HepG2 (cell line): ENCODE measurements around the gene PITHD1. TPM values are rescaled to one million over a fixed set of nuclear protein-coding genes. Genes with fewer than 3 reads are reported as not detected.

Experiments used
- BCL6 ChIP-seq: IDR thresholded peaks from 2 replicates; pipeline ENCODE4 v1.6.1; 2016; ENCODE audit warnings: missing genetic modification reagents, missing compliant biosample characterization
- CEBPZ ChIP-seq: IDR thresholded peaks from 2 replicates; pipeline ENCODE4 v1.6.1; 2012; ENCODE audit warnings: low read length, improper control_type of control experiment
- ETV5 ChIP-seq: IDR thresholded peaks from 2 replicates; pipeline ENCODE4 v1.6.1; 2018; ENCODE audit warnings: missing biosample characterization, missing genetic modification reagents, inconsistent platforms, borderline replicate concordance
- GMEB2 ChIP-seq: IDR thresholded peaks from 2 replicates; pipeline ENCODE4 v1.6.1; 2016; ENCODE audit warnings: missing biosample characterization, missing genetic modification reagents, low read depth
- HIVEP1 ChIP-seq: sonication (generic); formaldehyde crosslinking; IDR thresholded peaks from 2 replicates; pipeline ENCODE4 v1.4.0; 2020; ENCODE audit warnings: mild to moderate bottlenecking, missing genetic modification reagents
- HMG20B ChIP-seq: conservative IDR thresholded peaks from 2 replicates; pipeline ENCODE4 v1.6.1; 2016; ENCODE audit warnings: missing genetic modification reagents, missing compliant biosample characterization
- NAIF1 ChIP-seq: sonication (generic); formaldehyde crosslinking; IDR thresholded peaks from 2 replicates; pipeline ENCODE4 v1.5.0; 2020; ENCODE audit warnings: mild to moderate bottlenecking, missing genetic modification reagents, borderline replicate concordance
- NR0B2 ChIP-seq: sonication (generic); formaldehyde crosslinking; IDR thresholded peaks from 2 replicates; pipeline ENCODE4 v1.4.0; 2020; ENCODE audit warnings: mild to moderate bottlenecking, missing genetic modification reagents
- RAD51 ChIP-seq: fragments of 450-650 bp; IDR thresholded peaks from 2 replicates; pipeline ENCODE4 v1.6.1; 2016; ENCODE audit warnings: borderline replicate concordance
- RBAK ChIP-seq: sonication (generic); formaldehyde crosslinking; IDR thresholded peaks from 2 replicates; pipeline ENCODE4 v1.5.1; 2020; ENCODE audit warnings: mild to moderate bottlenecking, missing genetic modification reagents
- USF2 ChIP-seq, 2 experiments: sonication (generic) in 1 of 2; formaldehyde crosslinking in 1 of 2; IDR thresholded peaks; 2 replicates each; pipeline versions ENCODE4 v1.5.1 to v1.6.1; 2011 to 2020; ENCODE audit warnings: borderline replicate concordance in 1 of 2, low read depth in 1 of 2, low read length in 1 of 2, mild to moderate bottlenecking in 1 of 2, missing genetic modification reagents in 1 of 2, moderate library complexity in 1 of 2
- ZFP62 ChIP-seq: sonication (generic); formaldehyde crosslinking; IDR thresholded peaks from 2 replicates; pipeline ENCODE4 v1.4.0; 2020; ENCODE audit warnings: missing genetic modification reagents
- ZNF24 ChIP-seq: fragments of 450-650 bp; IDR thresholded peaks from 2 replicates; pipeline ENCODE4 v1.6.1; 2017; ENCODE audit warnings: antibody characterized with exemption, mild to moderate bottlenecking
- ZNF616 ChIP-seq: sonication (generic); formaldehyde crosslinking; IDR thresholded peaks from 2 replicates; pipeline ENCODE4 v1.5.0; 2020; ENCODE audit warnings: low read depth, mild to moderate bottlenecking, missing genetic modification reagents
- ZNF768 ChIP-seq: sonication (generic); formaldehyde crosslinking; IDR thresholded peaks from 2 replicates; pipeline ENCODE4 v1.4.0; 2020; ENCODE audit warnings: missing genetic modification reagents
- ZNF788 ChIP-seq: sonication (generic); formaldehyde crosslinking; IDR thresholded peaks from 2 replicates; pipeline ENCODE4 v1.5.0; 2020; ENCODE audit warnings: mild to moderate bottlenecking, missing genetic modification reagents, borderline replicate concordance
- ZNF891 ChIP-seq: sonication (generic); formaldehyde crosslinking; IDR thresholded peaks from 2 replicates; pipeline ENCODE4 v1.5.0; 2020; ENCODE audit warnings: mild to moderate bottlenecking, missing genetic modification reagents
- ZSCAN20 ChIP-seq: sonication (generic); formaldehyde crosslinking; IDR thresholded peaks from 2 replicates; pipeline ENCODE4 v1.4.0; 2020; ENCODE audit warnings: missing genetic modification reagents, mild to moderate bottlenecking, borderline replicate concordance
- polyA plus RNA-seq, 8 experiments: library from polyadenylated mRNA; depleted of rRNA in 3 of 8; stranded (reverse) in 7 of 8; unstranded in 1 of 8; fragments of >200 nt; fragmentation: Illumina TruSeq in 4 of 8; extraction: Trizol in 4 of 8; gene quantifications; 2 replicates each; pipeline versions ENCODE4 v1.2.1 to v1.2.3, GENCODE V29; 2011 to 2016; ENCODE audit warnings: low read depth in 4 of 8, missing spikeins in 1 of 8, mixed read lengths in 1 of 8; ENCODE audit not compliant: insufficient read depth in 1 of 8
- total RNA-seq, 5 experiments: library from RNA; depleted of rRNA; stranded (reverse); fragments of >200 nt; fragmentation: Illumina TruSeq; extraction: Trizol; gene quantifications; 2 replicates each; pipeline ENCODE4 v1.2.3, GENCODE V29; 2016; ENCODE audit warnings: low read depth in 1 of 5

The PITHD1 gene
- total and polyA plus RNA-seq, 2 of the 13 experiments (the other 11 are each of a cell fraction or from before 2014, with no cell fraction given): 28.0 to 37.3 TPM

- TF ChIP-seq NR0B2 (CRISPR knock-in tag): no peak
- TF ChIP-seq BCL6: 0 out of 2 replicates have a peak, but pooled peaks have one; percentile 37
- TF ChIP-seq ZSCAN20 (CRISPR knock-in tag): no peak
- TF ChIP-seq ZFP62 (CRISPR knock-in tag): no peak
- no peak; the same call in none of the 2 replicates for TF ChIP-seq ZNF768
- TF ChIP-seq RAD51: no peak
- no peak for TF ChIP-seq USF2 (IDR thresholded peaks at IDR 0.05; ENCODE audit: low read depth, low read length)
- TF ChIP-seq USF2 (CRISPR knock-in tag; IDR thresholded peaks at IDR 0.05; ENCODE audit: borderline replicate concordance): no peak; the same call in 1 of the 2 replicates
- no peak for TF ChIP-seq HMG20B
- TF ChIP-seq RBAK: 0 out of 2 replicates have a peak, but pooled peaks have one; percentile 17
- TF ChIP-seq ZNF24: no peak
- 0 out of 2 replicates have a peak, but pooled peaks have one; percentile 18 for TF ChIP-seq ZNF788 (CRISPR knock-in tag)
- no peak for TF ChIP-seq CEBPZ
- peak; percentile 57; the same call in 1 of the 2 replicates for TF ChIP-seq GMEB2 (CRISPR knock-in tag)
- TF ChIP-seq NAIF1 (CRISPR knock-in tag): peak; percentile 93
- peak; percentile 91 for TF ChIP-seq ETV5 (CRISPR knock-in tag)
- no peak for TF ChIP-seq ZNF616 (CRISPR knock-in tag)
- peak; percentile 36; the same call in 1 of the 2 replicates for TF ChIP-seq ZNF891 (CRISPR knock-in tag)
- peak; percentile 68 for TF ChIP-seq HIVEP1 (CRISPR knock-in tag)
Measured at GRCh38 chr1:23800400-23801337, 22.5 kb downstream of the PITHD1 start, which contains the start of gene GALE (continued).
